HG03571 (cell line): ENCODE data around the gene CTSS.
A peak's percentile ranks its signal among the peaks of the same experiment; 100 is the strongest.
"Not testable (repeated sequence)": the region's sequence is repeated elsewhere in the genome, so short reads cannot be mapped to it uniquely, and the experiment has no call there.

ENCODE experiments used
- ATAC-seq: cut with Tn5 transposase; IDR thresholded peaks from one replicate; pipeline ENCODE4 v1.9.1; 2021; ENCODE audit not compliant: unreplicated experiment

The CTSS gene

GRCh38 chr1:150765296-150765976 is at the start of gene CTSS:
Gene CTSS, minus strand, starts transcription at chr1:150765778. Its CDS starts 1,015 bp downstream, at chr1:150764763.
- ATAC-seq = peak; percentile 94

- ATAC-seq = no peak
Observed at GRCh38 chr1:150813028-150813707, 47.6 kb upstream of the CTSS start.

DNA sequence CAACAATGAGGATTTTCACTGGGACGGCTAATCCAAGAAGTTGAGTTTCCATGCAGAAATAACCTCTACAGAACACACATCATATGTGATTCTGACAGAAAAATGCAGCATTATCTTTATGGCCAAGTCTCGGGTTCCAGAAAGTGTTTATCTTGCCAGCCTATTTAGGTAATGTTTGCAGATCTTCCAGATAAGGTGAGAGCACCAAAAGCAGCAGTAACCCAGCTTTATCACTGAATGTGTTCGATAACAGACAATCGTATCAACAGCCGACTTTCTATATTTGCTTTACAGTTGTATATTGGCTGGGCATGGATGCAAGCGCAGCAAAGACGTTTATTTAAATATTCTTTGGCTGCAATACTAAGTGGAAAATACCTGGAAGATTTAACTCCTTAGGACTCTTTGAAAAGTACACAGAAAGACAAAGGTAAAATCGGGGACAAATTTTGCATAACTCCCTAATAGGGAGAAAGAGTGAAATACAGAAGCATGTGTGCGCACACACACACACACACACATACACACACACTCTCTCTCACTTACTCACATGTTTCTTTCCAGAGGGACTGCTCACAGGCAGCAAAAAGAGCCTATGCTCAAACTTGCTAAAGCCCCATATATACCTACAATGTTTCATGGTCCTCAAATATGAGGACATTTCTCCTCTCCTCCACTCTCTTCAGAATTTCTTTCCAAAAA is 45.5 kb upstream of the CTSS start:
- no peak for ATAC-seq

GRCh38 chr1:150809651-150810050 is 44.1 kb upstream of the CTSS start:
- no peak for ATAC-seq

GRCh38 chr1:150808846-150809245 is 43.3 kb upstream of the CTSS start:
- no peak for ATAC-seq

DNA sequence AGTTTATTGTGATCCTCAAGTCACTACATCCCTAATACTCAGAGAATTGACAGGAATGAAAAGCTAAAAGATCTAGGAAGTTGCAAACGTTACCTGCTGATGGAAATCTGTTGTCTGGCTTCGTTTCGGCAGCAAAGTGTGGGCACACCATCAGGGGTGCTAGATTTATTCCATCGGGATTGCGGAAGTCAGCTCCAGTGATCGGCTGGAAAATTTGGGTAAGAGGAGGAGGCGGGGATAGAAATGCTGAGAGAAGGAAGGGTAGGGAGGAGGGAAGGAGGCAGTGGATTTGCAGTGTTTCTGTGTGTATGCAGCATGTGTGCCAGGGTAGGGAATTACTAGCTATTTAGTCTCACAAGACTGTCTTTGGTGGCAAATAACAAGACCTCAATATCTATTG is 42.5 kb upstream of the CTSS start, which contains the start of gene CTSK:
CTSK (minus strand) TSS at position 140 of the 400 bp plus-strand sequence. CDS start 1,455 bp downstream, outside the sequence.
- no peak for ATAC-seq

DNA sequence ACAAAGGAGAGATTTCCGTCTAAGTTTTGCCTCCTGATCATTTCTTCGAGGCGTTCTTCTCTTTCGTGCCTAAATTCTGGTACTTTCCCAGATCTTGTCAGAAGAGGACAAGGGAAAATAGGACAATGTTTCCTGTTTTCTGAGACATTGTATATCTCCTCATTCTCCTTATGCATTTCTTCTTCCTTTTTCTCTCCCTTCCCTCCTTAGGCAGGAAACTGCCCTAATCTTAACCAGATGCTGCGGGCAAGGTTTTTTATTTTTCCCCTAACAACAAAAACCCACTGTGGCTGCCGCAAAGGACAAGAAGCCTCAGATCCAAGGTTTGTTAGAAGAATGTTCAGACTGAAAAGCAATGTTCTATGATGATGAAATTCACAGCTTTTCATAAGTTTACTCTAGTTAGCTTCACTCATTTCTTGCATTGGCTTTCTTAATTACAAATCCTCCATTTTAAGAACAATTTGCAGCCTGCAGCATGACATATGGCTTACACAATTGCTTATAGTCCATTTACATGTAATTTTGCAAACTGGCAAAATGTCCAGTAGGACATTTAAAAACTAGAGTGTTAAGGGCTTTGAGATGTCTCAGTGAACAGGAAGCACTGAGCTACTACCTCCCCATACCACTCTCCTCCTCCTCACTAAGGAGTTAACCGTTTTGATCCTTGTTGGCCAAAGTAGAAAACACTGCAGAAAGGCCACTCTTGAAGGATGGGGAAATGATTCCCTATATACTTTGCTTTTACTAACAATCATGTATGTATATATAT is 41.9 kb upstream of the CTSS start:
- ATAC-seq = no peak

- no peak for ATAC-seq
Observed at GRCh38 chr1:150805899-150806298, 40.3 kb upstream of the CTSS start.

DNA sequence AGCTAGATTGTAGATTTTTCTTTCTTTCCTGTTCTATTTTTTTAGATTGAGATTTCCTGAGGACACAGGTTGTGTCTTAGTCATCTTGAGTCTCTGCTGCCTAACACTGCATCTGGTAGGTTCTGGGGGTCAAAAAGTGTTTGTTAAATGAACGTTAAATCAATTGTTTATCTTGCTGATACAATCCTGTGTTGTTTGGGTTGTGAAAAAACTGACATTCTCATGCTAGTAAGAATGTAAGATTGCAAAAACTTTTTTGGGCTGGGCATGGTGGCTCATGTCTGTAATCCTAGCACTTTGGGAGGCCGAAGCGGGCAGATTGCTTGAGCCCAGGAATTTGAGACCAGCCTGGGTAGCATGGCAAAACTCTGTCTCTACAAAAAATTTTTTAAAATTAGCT is 39.1 kb upstream of the CTSS start:
- ATAC-seq = no peak

DNA sequence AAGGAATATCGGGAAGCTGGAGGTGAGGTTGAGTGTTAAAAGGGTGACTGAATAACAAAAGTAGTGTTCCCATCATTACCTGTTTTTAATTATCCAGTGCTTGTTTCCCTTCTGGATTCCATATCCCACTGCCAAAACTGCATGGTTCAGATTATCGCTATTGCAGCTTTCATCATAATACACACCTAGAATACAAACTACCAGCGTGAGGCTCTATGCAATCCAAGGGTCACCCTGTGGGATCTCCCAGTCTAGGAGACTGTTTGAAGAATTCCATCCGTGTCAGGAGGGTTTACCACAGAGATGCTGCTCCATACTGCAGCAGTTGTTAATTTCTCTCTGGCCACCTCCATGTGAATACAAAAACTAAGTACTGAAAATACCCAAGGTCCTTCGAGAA is 33.5 kb upstream of the CTSS start:
- no peak for ATAC-seq

DNA sequence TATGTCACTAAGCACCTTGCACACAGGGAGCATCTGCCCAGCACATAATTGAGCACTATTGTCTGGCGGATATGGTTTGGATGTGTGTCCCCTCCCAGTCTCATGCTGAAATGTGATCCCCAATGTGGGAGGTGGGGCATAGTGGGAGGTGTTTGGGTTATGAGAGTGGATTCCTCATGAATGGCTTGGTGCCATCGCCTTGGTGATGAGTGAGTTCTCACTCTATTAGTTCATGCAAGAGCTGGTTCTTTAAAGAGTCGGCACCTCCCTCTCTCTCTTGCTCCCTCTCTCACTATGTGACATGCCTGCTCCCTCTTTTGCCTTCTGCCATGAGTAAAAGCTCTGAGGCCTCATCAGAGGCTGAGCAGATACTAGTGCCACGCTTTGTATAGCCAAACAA is 32.9 kb upstream of the CTSS start:
- ATAC-seq = no peak

- no peak for ATAC-seq
Observed at GRCh38 chr1:150796374-150796773, 30.8 kb upstream of the CTSS start.

- not testable (repeated sequence) for ATAC-seq
Observed at GRCh38 chr1:150793778-150794177, 28.2 kb upstream of the CTSS start.

DNA sequence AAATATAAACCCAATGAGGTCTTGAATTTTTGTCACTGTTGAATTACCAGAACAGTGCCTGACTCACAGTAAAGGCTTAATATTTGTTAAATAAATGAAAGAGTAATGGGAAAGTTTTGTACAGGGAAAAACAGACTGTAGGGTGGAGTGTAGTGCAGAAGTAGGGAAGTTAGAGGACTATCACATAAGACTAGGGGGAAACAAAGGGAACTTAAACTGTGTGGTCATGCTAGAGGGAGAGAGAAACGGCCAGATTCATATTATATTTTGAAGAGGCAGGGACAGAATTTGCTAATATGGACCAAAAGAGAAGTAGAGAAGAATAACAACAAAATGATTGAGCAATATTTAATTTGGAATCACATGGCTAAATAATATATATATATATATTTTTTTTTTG is 27.6 kb upstream of the CTSS start:
- no peak for ATAC-seq

- no peak for ATAC-seq
Observed at GRCh38 chr1:150791585-150791984, 26.0 kb upstream of the CTSS start.

GRCh38 chr1:150789396-150789795 is 23.8 kb upstream of the CTSS start:
- ATAC-seq = no peak

GRCh38 chr1:150788946-150789345 is 23.4 kb upstream of the CTSS start:
- no peak for ATAC-seq

DNA sequence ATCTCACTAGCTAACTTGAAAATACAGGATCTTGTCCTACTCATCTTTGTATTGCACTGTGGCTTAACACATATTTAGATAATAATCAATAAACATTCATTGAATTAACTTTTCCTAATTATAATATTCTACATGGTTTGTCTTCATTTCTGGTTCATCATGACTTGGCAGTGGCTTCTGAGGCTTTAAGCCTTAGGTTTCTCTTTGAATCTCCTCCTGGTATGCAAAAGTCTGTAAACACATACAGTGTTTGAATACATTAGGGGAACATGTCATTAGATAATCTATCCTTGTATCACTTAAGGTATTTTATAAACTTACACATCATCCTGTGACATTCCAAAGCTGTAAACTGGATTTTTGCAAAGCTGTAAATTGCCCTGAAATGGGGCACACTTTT is 21.9 kb upstream of the CTSS start:
- ATAC-seq = no peak

GRCh38 chr1:150780510-150780909 is 14.9 kb upstream of the CTSS start:
- no peak for ATAC-seq

GRCh38 chr1:150778409-150778808 is 12.8 kb upstream of the CTSS start:
- ATAC-seq = no peak

DNA sequence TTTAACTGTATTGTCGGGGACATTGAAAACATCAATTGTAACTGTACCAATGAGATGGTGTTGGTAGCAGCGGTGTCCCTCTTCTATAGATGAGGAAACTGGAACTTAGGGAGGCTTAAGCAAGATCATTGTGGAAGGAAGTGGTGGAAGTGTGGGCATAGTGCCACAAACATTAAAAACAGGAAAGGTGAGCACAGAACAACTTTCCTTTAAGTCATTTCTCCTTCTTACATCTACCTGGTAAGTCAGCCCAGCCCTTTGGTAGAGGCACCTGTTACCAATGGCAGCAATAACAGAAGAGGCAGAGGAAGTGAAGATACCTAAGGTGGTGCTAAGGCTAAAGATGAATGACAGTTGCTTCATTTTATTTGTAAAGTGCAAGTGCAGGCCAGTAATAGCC is 12.0 kb upstream of the CTSS start:
- no peak for ATAC-seq
